ENCODE measurements around the gene CCR5AS.
"Not testable (repeated sequence)": the region's sequence is repeated elsewhere in the genome, so short reads cannot be mapped to it uniquely, and the experiment has no call there.

The CCR5AS gene

DNA sequence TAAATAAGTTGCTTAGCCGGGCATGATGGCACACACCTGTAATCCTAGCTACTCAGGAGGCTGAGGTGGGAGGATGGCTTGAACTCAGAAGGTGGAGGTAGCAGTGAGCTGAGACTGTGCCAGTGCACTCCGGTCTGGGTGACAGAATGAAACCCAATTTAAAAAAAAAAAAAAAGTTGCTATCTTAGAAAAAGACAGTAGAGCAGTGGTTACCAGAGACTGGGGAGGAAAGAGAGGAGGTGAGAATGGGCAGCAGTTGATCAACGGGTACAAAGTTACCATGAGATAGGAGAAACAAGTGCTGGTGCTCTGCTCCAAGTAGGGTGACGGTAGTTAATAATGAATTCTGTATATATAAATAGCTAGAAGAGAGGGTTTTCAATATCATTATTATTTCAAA is 53.8 kb downstream of the CCR5AS start:
- no peak for DNase-seq

DNA sequence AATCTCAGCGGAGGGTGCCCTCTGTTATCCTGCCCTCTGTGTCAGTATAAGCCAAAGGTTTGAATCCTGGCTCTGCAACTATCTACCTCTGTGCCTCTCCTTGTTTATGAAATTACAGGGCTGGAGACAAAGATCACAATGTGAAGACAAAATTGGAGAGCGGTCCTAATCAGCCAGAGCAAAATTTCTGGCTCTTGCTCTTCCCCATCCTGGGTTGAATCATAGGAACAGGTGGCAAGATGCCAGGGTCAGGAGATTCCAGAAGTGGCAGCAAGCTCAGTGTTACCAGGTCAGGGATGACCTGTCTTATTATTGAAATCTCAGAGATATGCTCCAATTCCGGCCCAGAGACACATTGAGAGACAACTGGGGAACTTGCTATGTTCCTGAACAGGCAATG is 55.2 kb downstream of the CCR5AS start:
- no peak for DNase-seq

DNA sequence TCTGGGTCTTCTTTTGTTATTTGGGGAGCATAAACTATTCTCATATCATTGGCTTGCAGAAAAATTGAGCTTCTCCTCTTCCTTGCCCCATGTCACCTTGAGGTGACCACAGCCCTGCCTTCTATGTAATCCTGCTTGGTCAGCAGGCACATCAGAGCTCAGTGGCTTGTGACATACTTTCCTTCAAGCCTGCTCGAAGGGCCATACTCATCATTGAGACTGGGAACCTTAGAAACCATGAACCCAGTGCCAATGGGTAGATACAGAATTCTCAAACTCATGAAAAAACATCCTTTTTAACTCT is 56.7 kb downstream of the CCR5AS start:
- DNase-seq, result no peak

GRCh38 chr3:46349484-46350261 is 57.2 kb downstream of the CCR5AS start:
- DNase-seq, result no peak

- no peak for DNase-seq
These were observed 57.9 kb downstream of the CCR5AS start for GRCh38 chr3:46348823-46349482.

GRCh38 chr3:46344476-46344875 is 62.4 kb downstream of the CCR5AS start:
- DNase-seq, result no peak

DNA sequence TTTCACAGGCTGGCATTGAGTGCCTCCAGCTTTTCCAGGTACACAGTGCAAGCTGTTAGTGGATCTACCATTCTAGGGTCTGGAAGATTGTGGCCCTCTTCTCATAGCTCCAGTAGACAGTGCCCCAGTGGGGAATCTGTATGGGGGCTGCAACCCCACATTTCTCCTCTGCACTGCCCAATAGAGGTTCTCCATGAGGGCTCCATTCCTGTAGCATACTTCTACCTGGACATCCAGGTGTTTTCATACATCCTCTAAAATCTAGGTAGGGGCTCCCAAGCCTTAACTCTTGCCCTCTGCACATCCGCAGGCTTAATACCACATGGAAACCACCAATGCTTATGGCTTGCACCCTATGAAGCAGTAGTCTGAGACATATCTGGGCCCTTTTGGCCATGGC is 68.0 kb downstream of the CCR5AS start:
- no peak for DNase-seq

- DNase-seq, result no peak
These were observed 69.0 kb downstream of the CCR5AS start for GRCh38 chr3:46337911-46338310.

GRCh38 chr3:46335541-46335940 is 71.3 kb downstream of the CCR5AS start:
- DNase-seq, result no peak

GRCh38 chr3:46334741-46335478 is 72.0 kb downstream of the CCR5AS start:
- no peak for DNase-seq

DNA sequence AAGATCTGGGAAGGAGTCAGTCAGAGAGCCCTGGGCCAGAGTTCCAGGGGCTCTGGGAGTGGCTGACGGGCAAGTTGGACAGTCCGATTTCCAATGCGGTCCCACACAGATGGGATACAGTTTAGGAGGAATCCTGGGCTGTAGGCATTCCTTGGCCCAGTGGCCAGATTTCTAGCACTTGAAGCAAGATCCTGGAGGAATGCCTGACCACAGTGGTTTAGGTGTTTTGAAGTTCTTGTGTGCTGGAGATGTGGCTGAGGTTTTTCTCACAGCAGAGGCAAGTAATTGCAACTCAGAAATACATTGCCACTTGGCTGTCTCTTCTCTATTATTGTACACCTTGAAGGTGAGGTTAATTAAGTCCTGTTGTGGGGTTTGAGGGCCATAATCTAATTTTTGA is 76.2 kb downstream of the CCR5AS start:
- not testable (repeated sequence) for DNase-seq

DNA sequence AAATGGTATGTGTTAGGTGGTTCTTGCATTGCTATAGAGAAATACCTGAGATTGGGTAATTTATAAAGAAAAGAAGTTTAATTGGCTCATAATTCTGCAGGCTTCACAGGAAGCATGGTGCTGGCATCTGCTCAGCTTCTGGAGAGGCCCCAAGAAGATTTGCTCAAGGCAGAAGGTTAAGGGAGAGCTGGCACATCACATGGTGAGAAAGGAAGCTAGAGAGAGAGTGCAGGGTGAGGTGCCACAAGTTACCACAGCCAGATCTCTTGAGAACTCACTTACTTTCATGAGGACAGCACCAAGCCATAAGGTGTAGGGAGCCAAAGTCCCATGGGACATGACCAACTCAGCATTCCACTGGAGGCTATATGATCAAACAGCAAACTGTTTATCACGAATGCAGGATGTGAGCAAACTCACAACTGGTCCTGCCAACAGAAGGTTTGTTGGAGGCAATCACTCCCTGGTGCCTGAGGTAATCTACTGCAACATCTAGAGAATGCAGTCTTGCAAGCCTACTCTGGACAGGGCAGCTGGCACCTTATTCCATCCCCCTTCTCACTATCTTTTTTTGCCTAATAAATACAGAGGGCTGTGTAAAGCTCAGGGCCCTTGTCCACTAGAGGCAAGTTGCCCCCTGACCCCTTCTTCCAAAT is 81.1 kb downstream of the CCR5AS start:
- DNase-seq, result no peak

DNA sequence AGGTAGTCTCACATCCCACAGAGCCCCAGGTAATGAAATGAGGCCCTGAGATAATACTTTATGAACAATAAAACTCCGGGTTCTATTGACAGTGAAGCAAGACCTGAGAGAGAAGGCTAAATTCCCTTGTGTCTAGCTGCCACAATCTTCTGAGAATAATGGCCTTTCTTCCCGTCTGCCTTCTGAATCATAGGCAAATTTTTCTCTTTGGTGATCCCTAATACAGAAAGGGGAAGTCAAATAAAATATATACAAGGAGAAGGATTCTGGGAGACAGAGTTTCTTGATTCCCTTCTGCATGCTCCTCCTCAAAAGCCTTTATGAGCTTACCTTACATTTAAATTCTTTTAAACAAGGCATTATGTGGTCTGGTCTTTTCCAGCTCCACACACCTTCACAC is 82.8 kb downstream of the CCR5AS start:
- DNase-seq, result no peak

DNA sequence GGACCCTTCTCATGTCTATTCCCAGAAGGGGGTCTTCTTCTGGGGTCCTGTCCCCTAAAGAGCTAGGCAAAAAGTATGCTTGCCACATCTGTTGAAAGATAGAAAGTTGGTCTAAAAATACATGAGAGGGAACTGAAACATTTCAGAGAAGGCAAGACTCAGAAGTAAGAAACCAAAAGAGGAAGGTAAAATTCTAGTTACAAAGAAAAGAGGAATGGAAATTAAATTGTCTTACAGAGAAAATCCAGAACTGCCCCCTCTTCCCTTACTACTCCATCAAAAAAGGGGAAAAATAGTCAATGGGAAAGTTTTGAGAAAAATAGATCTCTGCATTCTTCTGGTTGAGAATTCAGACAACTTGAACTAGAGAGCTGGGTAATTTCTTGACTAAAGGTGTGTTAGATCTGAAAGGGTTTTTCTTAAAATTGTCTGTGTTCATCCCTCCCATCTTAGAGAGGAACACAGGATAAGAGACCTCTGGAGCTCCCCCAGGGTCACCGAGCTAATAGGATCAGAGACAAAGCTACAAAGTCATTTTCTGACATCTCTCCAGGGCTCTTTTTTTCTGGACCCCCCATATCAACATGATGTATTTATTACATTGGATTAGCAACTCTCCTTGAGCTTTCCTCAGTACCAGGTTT is 85.3 kb downstream of the CCR5AS start:
- no peak for DNase-seq

GRCh38 chr3:46318207-46318927 is 88.5 kb downstream of the CCR5AS start:
- DNase-seq, result no peak

DNA sequence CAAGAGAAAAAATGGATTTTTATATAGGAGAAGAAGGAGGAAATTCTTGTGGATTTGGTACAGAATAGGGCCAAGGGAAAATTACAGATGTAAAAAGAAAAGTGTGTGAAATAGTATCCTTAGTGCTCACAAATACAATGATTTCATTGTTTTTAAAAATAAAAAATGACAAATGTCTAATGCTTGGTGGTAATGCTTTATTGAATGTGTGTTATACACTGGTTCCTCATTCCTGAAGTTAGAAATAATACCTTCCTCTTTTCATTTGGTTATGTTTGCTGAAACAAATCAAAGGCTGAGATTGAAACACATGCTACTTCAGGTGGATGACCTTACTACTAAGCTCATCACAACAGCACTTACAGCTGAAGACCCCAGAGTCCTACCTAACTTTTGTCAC is 90.7 kb downstream of the CCR5AS start:
- no peak for DNase-seq

- no peak for DNase-seq
These were observed 92.3 kb downstream of the CCR5AS start for GRCh38 chr3:46314517-46314916.

Data from activated naive CD4-positive, alpha-beta T cell (primary cell).